Measurements from ENCODE around the gene LEPR.
"Not testable (repeated sequence)": the region's sequence is repeated elsewhere in the genome, so short reads cannot be mapped to it uniquely, and the experiment has no call there.

Gene LEPR

GRCh38 chr1:65437616-65438015 is 17.1 kb downstream of the LEPR start:
- peak; percentile 80 for DNase-seq

- no peak for DNase-seq
Observed at GRCh38 chr1:65440322-65440900, 19.9 kb downstream of the LEPR start.

GRCh38 chr1:65440915-65441314 is 20.4 kb downstream of the LEPR start:
- no peak for DNase-seq

- DNase-seq, result no peak
Observed at GRCh38 chr1:65441464-65441863, 21.0 kb downstream of the LEPR start.

GRCh38 chr1:65442442-65442841 is 22.0 kb downstream of the LEPR start:
- no peak for DNase-seq

- DNase-seq, result no peak
Observed at GRCh38 chr1:65443647-65444046, 23.2 kb downstream of the LEPR start.

- DNase-seq, result no peak
Observed at GRCh38 chr1:65444128-65444640, 23.7 kb downstream of the LEPR start.

- DNase-seq, result no peak
Observed at GRCh38 chr1:65445837-65446236, 25.4 kb downstream of the LEPR start.

GRCh38 chr1:65449214-65449823 is 28.9 kb downstream of the LEPR start:
- no peak for DNase-seq

- not testable (repeated sequence) for DNase-seq
Observed at GRCh38 chr1:65455678-65456077, 35.2 kb downstream of the LEPR start.

GRCh38 chr1:65456481-65456880 is 36.0 kb downstream of the LEPR start:
- no peak for DNase-seq

- DNase-seq, result no peak
Observed at GRCh38 chr1:65457868-65458267, 37.4 kb downstream of the LEPR start.

GRCh38 chr1:65458730-65459396 is 38.4 kb downstream of the LEPR start:
- DNase-seq, result no peak

- DNase-seq, result peak; percentile 83
Observed at GRCh38 chr1:65459397-65459768, 38.9 kb downstream of the LEPR start.

GRCh38 chr1:65465837-65466236 is 45.4 kb downstream of the LEPR start:
- DNase-seq, result not testable (repeated sequence)

GRCh38 chr1:65467536-65467935 is 47.1 kb downstream of the LEPR start:
- DNase-seq, result peak; percentile 52

- peak; percentile 74 for DNase-seq
Observed at GRCh38 chr1:65469126-65469888, 48.8 kb downstream of the LEPR start.

GRCh38 chr1:65469889-65470340 is 49.4 kb downstream of the LEPR start:
- DNase-seq, result peak; percentile 43
